HEK293 (cell line): Measurements from ENCODE around the gene SAE1.
A peak's percentile ranks its signal among the peaks of the same experiment; 100 is the strongest.

Source experiments
- CTCF ChIA-PET: fragments of 350-600 bp; formaldehyde crosslinking; extraction: SDS; loops from one replicate; lab custom pipeline; 2021; ENCODE audit warnings: antibody characterized with exemption; lab: Yijun Ruan, JAX
- POLR2A ChIA-PET: fragments of 300-600 bp; formaldehyde crosslinking; extraction: SDS; loops from one replicate; lab custom pipeline; 2020; ENCODE audit warnings: antibody characterized with exemption, inconsistent platforms; lab: Yijun Ruan, JAX
- H3K27ac ChIP-seq: fragments of 200-500 bp; sonication (Bioruptor generic); 2 replicates; pipeline ENCODE4 v1.5.1; 2014; ENCODE audit warnings: low read depth, low read length, control low read depth, inconsistent platforms; ENCODE audit errors: extremely low read depth
- H3K36me3 ChIP-seq, 2 experiments: fragments of 200-500 bp in 1 of 2; sonication (Bioruptor generic) in 1 of 2; 1 replicate in 1 of 2; 2 replicates in 1 of 2; pipeline ENCODE4 v1.5.1; 2014 to 2017; ENCODE audit warnings: inconsistent platforms in 2 of 2, low read length in 2 of 2; ENCODE audit not compliant: control insufficient read depth in 2 of 2, insufficient read depth in 1 of 2
- H3K4me1 ChIP-seq: fragments of 200-500 bp; sonication (Bioruptor generic); 2 replicates; pipeline ENCODE4 v1.5.1; 2014; ENCODE audit warnings: mild to moderate bottlenecking, low read length, inconsistent platforms; ENCODE audit not compliant: control insufficient read depth, insufficient read depth
- H3K4me3 ChIP-seq: 2 replicates; pipeline ENCODE4 v1.5.1; 2011; ENCODE audit warnings: low read depth, mild to moderate bottlenecking, control low read depth, low read length, moderate library complexity
- H3K9me3 ChIP-seq: fragments of 200-500 bp; sonication (Bioruptor generic); 2 replicates; pipeline ENCODE4 v1.5.1; 2014; ENCODE audit warnings: low read depth, low read length, inconsistent platforms; ENCODE audit not compliant: control insufficient read depth, insufficient read depth
- ZIC2 ChIP-seq: fragments of 450-650 bp; formaldehyde crosslinking; IDR thresholded peaks from 2 replicates; pipeline ENCODE4 v1.5.1; 2016; ENCODE audit warnings: missing biosample characterization, missing genetic modification characterization
- ZNF174 ChIP-seq: fragments of 450-650 bp; formaldehyde crosslinking; IDR thresholded peaks from 2 replicates; pipeline ENCODE4 v1.5.0; 2017; ENCODE audit warnings: missing biosample characterization, mild to moderate bottlenecking, missing genetic modification characterization
- ZNF211 ChIP-seq: fragments of 450-650 bp; formaldehyde crosslinking; IDR thresholded peaks from 2 replicates; pipeline ENCODE4 v1.5.1; 2016; ENCODE audit warnings: low read depth, missing biosample characterization, missing genetic modification characterization
- ZNF23 ChIP-seq: fragments of 450-650 bp; formaldehyde crosslinking; IDR thresholded peaks from 2 replicates; pipeline ENCODE4 v1.5.1; 2016; ENCODE audit warnings: missing biosample characterization, missing genetic modification characterization, borderline replicate concordance
- ZNF473 ChIP-seq: fragments of 450-650 bp; formaldehyde crosslinking; IDR thresholded peaks from 2 replicates; pipeline ENCODE4 v1.5.1; 2017; ENCODE audit warnings: missing biosample characterization, missing genetic modification characterization
- ZNF660 ChIP-seq: fragments of 450-650 bp; IDR thresholded peaks from 2 replicates; pipeline ENCODE4 v1.5.1; 2018; ENCODE audit warnings: missing biosample characterization, mild to moderate bottlenecking, missing genetic modification characterization
- ZSCAN30 ChIP-seq: fragments of 450-650 bp; IDR thresholded peaks from 2 replicates; pipeline ENCODE4 v1.5.1; 2018; ENCODE audit warnings: missing biosample characterization, mild to moderate bottlenecking, missing genetic modification characterization, moderate library complexity
- TF ChIP-seq, protein P1 (sequence below): fragments of 450-650 bp; formaldehyde crosslinking; IDR thresholded peaks from 2 replicates; pipeline ENCODE4 v1.5.1; 2016; ENCODE audit warnings: missing biosample characterization, missing genetic modification characterization
- TF ChIP-seq, protein P2 (sequence below): fragments of 450-650 bp; formaldehyde crosslinking; IDR thresholded peaks from 2 replicates; pipeline ENCODE4 v1.5.1; 2016; ENCODE audit warnings: missing biosample characterization, missing genetic modification characterization
- TF ChIP-seq, protein P3 (sequence below): fragments of 450-650 bp; formaldehyde crosslinking; IDR thresholded peaks from 2 replicates; pipeline ENCODE4 v1.5.1; 2016; ENCODE audit warnings: missing biosample characterization, missing genetic modification characterization
- TF ChIP-seq, protein P4 (sequence below): fragments of 450-650 bp; formaldehyde crosslinking; IDR thresholded peaks from 2 replicates; pipeline ENCODE4 v1.5.0; 2017; ENCODE audit warnings: missing biosample characterization, missing genetic modification characterization, borderline replicate concordance
- TF ChIP-seq, protein P5 (sequence below): fragments of 450-650 bp; formaldehyde crosslinking; IDR thresholded peaks from 2 replicates; pipeline ENCODE4 v1.5.1; 2016; ENCODE audit warnings: missing biosample characterization, missing genetic modification characterization
- TF ChIP-seq, protein P6 (sequence below): fragments of 450-650 bp; formaldehyde crosslinking; IDR thresholded peaks from 2 replicates; pipeline ENCODE4 v1.5.1; 2016; ENCODE audit warnings: missing biosample characterization, missing genetic modification characterization

Gene SAE1

DNA sequence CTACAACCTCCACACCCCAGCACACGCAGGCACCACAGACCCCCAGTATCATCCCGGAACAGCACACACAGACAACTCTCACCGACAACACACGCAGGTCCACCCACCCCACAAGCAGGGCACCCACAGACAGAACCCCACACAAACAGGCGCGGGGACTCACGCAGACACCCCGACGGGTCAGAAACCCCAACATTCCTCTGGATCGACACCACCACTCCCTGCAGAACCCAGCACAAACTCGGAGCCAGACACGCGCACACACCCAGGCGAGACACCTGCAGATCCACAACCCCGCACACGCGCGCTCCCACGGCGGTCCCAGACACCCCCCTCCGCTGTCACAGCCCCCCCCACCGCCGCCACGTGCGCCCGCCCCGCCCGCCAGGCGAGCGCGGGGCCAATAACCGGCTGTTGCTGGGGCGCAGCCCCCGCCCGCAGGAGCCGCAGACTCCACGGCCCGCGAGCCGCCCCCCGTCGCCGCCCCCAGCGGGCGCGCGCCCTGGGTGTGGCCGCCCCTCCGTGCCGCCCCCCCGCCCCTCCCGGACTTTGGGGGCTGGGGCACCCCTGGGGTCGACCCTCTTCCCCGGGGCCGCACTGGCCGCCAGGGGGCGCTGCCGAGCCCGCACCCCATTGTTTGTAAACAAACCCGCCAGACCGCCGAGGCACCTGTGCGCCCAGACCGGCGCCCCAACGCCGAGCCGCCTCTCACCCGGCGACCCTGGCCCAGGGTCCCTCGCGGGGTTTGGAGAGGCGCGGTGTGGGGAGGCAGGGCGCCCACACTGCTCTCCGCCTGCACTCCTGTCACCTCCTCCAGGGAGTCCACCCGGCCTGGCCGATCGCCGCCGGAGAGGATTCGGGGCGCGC lies 99.7 kb downstream of the SAE1 start (continued):
- TF ChIP-seq, protein P1, sequence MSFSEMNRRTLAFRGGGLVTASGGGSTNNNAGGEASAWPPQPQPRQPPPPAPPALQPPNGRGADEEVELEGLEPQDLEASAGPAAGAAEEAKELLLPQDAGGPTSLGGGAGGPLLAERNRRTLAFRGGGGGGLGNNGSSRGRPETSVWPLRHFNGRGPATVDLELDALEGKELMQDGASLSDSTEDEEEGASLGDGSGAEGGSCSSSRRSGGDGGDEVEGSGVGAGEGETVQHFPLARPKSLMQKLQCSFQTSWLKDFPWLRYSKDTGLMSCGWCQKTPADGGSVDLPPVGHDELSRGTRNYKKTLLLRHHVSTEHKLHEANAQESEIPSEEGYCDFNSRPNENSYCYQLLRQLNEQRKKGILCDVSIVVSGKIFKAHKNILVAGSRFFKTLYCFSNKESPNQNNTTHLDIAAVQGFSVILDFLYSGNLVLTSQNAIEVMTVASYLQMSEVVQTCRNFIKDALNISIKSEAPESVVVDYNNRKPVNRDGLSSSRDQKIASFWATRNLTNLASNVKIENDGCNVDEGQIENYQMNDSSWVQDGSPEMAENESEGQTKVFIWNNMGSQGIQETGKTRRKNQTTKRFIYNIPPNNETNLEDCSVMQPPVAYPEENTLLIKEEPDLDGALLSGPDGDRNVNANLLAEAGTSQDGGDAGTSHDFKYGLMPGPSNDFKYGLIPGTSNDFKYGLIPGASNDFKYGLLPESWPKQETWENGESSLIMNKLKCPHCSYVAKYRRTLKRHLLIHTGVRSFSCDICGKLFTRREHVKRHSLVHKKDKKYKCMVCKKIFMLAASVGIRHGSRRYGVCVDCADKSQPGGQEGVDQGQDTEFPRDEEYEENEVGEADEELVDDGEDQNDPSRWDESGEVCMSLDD (tag by site-specific recombination), result peak; percentile 97
- TF ChIP-seq, protein P2, sequence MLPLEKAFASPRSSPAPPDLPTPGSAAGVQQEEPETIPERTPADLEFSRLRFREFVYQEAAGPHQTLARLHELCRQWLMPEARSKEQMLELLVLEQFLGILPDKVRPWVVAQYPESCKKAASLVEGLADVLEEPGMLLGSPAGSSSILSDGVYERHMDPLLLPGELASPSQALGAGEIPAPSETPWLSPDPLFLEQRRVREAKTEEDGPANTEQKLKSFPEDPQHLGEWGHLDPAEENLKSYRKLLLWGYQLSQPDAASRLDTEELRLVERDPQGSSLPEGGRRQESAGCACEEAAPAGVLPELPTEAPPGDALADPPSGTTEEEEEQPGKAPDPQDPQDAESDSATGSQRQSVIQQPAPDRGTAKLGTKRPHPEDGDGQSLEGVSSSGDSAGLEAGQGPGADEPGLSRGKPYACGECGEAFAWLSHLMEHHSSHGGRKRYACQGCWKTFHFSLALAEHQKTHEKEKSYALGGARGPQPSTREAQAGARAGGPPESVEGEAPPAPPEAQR (tag by site-specific recombination), result no peak; the same call in none of the 2 replicates
- TF ChIP-seq ZIC2 (tag by site-specific recombination), result peak; percentile 63
- TF ChIP-seq, protein P3, sequence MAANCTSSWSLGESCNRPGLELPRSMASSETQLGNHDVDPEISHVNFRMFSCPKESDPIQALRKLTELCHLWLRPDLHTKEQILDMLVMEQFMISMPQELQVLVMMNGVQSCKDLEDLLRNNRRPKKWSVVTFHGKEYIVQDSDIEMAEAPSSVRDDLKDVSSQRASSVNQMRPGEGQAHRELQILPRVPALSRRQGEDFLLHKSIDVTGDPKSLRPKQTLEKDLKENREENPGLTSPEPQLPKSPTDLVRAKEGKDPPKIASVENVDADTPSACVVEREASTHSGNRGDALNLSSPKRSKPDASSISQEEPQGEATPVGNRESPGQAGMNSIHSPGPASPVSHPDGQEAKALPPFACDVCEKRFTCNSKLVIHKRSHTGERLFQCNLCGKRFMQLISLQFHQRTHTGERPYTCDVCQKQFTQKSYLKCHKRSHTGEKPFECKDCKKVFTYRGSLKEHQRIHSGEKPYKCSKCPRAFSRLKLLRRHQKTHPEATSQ, result peak; percentile 46; the same call in 1 of the 2 replicates

DNA sequence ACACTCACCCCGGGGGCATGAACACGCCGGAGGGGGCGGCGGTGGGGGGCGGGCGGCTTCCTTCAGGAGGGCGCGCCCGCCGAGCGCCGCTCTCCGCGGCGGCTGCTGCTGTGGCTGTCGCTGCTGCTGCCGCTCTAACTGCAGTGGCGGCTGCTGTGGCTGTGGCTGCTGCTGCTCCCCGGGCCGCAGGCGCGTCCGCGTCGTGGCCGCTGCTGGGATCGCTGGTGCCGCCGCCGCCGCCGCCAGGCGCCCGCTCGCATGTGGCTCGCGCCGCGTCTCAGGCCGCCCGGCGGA lies 100.2 kb downstream of the SAE1 start, which contains the start of gene BBC3:
Gene BBC3 (minus strand): TSS at position 279 of the 294 bp plus-strand sequence. CDS start 2,768 bp downstream, outside the sequence.
- H3K4me1 ChIP-seq, result peaks cover 26% of the 10 kb centered on the region
- peak; percentile 50; the same call in 1 of the 2 replicates for TF ChIP-seq ZSCAN30 (tag by site-specific recombination)
- no peak for TF ChIP-seq ZNF473 (tag by site-specific recombination)
- TF ChIP-seq ZNF660 (tag by site-specific recombination), result no peak; the same call in 1 of the 2 replicates
- TF ChIP-seq, all 188 proteins: peak for 1
- CTCF ChIA-PET, result no interaction called here

DNA sequence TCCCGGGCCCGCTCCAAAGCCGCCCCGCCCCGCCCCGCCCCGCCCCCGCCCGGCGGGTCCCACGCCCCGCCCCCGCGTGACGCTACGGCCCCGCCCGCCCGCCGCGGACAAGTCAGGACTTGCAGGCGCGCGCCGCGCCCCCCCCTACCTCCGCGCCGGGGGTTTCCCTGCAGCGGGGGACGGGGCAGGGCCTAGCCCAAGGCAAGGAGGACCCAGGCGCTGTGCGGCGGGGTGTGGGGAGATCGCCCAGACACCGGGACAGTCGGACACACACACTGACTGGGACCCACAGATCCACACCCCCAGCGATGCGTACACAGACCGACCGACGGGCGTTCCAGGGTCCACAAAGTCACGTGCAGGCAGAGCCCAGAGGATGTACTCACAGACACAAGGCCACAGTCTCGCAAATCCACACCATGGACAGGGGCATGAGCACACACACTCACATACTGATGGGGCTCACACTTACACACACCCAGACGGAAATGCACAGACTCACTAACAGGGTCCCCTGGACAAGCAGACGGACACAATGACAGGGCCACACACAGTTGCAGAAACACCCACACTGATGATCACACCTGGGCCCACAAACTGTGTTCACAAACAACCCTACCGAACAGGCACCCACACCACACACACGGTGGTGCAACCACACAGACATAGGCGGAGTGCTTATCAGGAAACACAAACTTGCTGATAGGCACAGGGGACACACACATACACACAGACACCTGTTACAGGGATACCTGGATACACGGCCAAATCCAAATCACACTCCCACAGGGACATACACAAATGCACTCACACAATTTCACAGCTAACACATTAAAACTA lies 100.8 kb downstream of the SAE1 start:
- ChIA-PET POLR2A (interaction anchor here (1.2 kb wide), 1 partner anchor 13 kb away, joined by 5 read pairs; no protein-coding TSS in a partner anchor), CTCF (interaction anchor here (0.8 to 2.4 kb wide), 5 partner anchors 13 to 117 kb away, joined by 3 to 34 read pairs (median 12); no protein-coding TSS in a partner anchor)
- H3K4me1 ChIP-seq, result peaks cover 26% of the 10 kb centered on the region
- H3K9me3 ChIP-seq, result no peaks in the 10 kb centered on the region
- H3K4me3 ChIP-seq, result peak overlapping the region; percentile 17
- no peaks in the 10 kb centered on the region for H3K36me3 ChIP-seq
- H3K27ac ChIP-seq, result peak overlapping the region; percentile 95
- TF ChIP-seq, protein P4, sequence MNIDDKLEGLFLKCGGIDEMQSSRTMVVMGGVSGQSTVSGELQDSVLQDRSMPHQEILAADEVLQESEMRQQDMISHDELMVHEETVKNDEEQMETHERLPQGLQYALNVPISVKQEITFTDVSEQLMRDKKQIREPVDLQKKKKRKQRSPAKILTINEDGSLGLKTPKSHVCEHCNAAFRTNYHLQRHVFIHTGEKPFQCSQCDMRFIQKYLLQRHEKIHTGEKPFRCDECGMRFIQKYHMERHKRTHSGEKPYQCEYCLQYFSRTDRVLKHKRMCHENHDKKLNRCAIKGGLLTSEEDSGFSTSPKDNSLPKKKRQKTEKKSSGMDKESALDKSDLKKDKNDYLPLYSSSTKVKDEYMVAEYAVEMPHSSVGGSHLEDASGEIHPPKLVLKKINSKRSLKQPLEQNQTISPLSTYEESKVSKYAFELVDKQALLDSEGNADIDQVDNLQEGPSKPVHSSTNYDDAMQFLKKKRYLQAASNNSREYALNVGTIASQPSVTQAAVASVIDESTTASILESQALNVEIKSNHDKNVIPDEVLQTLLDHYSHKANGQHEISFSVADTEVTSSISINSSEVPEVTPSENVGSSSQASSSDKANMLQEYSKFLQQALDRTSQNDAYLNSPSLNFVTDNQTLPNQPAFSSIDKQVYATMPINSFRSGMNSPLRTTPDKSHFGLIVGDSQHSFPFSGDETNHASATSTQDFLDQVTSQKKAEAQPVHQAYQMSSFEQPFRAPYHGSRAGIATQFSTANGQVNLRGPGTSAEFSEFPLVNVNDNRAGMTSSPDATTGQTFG, result no peak; the same call in 1 of the 2 replicates
- 0 out of 2 replicates have a peak, but pooled peaks have one; percentile 52 for TF ChIP-seq ZNF23
- peak; percentile 41; the same call in 1 of the 2 replicates for TF ChIP-seq ZSCAN30 (tag by site-specific recombination)
- TF ChIP-seq ZNF174, result no peak
- TF ChIP-seq ZNF211 (tag by site-specific recombination), result no peak; the same call in 1 of the 2 replicates
- TF ChIP-seq ZNF660 (tag by site-specific recombination), result 0 out of 2 replicates have a peak, but pooled peaks have one; percentile 35
- TF ChIP-seq, protein P5, sequence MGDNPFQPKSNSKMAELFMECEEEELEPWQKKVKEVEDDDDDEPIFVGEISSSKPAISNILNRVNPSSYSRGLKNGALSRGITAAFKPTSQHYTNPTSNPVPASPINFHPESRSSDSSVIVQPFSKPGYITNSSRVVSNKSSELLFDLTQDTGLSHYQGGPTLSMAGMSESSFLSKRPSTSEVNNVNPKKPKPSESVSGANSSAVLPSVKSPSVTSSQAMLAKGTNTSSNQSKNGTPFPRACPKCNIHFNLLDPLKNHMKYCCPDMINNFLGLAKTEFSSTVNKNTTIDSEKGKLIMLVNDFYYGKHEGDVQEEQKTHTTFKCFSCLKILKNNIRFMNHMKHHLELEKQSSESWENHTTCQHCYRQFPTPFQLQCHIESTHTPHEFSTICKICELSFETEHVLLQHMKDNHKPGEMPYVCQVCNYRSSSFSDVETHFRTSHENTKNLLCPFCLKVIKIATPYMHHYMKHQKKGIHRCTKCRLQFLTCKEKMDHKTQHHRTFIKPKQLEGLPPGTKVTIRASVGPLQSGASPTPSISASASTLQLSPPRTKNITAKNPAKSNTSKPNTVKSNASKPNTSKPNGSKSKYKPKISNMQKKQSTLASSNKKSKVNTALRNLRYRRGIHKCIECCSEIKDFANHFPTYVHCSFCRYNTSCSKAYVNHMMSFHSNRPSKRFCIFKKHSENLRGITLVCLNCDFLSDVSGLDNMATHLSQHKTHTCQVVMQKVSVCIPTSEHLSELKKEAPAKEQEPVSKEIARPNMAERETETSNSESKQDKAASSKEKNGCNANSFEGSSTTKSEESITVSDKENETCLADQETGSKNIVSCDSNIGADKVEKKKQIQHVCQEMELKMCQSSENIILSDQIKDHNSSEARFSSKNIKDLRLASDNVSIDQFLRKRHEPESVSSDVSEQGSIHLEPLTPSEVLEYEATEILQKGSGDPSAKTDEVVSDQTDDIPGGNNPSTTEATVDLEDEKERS, result peak; percentile 78; the same call in 1 of the 2 replicates
- TF ChIP-seq, protein P6, sequence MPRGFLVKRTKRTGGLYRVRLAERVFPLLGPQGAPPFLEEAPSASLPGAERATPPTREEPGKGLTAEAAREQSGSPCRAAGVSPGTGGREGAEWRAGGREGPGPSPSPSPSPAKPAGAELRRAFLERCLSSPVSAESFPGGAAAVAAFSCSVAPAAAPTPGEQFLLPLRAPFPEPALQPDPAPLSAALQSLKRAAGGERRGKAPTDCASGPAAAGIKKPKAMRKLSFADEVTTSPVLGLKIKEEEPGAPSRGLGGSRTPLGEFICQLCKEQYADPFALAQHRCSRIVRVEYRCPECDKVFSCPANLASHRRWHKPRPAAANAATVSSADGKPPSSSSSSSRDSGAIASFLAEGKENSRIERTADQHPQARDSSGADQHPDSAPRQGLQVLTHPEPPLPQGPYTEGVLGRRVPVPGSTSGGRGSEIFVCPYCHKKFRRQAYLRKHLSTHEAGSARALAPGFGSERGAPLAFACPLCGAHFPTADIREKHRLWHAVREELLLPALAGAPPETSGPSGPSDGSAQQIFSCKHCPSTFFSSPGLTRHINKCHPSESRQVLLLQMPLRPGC, result no peak; the same call in 1 of the 2 replicates

More for the DNA sequence above, 100.2 kb downstream of the SAE1 start, which contains the start of gene BBC3:
- H3K4me3 ChIP-seq, result peak within 1 kb of the TSS; percentile 91
- no peaks in the 10 kb centered on the region for H3K9me3 ChIP-seq
- H3K27ac ChIP-seq, result peak within 1 kb of the TSS; percentile 95
- no peaks in the 10 kb centered on the region for H3K36me3 ChIP-seq
- POLR2A ChIA-PET, result no interaction called here
